HepG2 (cell line): ENCODE data around the gene LIN28B. TPM values are rescaled to one million over a fixed set of nuclear protein-coding genes. Genes with fewer than 3 reads are reported as not detected.
A peak's percentile ranks its signal among the peaks of the same experiment; 100 is the strongest.

Experiments
- ATF6 ChIP-seq: sonication (generic); formaldehyde crosslinking; conservative IDR thresholded peaks from 2 replicates; pipeline ENCODE4 v1.4.0; 2020; ENCODE audit warnings: missing genetic modification reagents
- FLYWCH1 ChIP-seq: sonication (generic); formaldehyde crosslinking; IDR thresholded peaks from 2 replicates; pipeline ENCODE4 v1.8.1; 2023; ENCODE audit warnings: mild to moderate bottlenecking, missing genetic modification reagents
- HES4 ChIP-seq: sonication (generic); formaldehyde crosslinking; IDR thresholded peaks from 2 replicates; pipeline ENCODE4 v1.9.0; 2021; ENCODE audit warnings: mild to moderate bottlenecking, missing genetic modification reagents, borderline replicate concordance
- MED8 ChIP-seq: sonication (generic); formaldehyde crosslinking; IDR thresholded peaks from 2 replicates; pipeline ENCODE4 v1.8.1; 2023; ENCODE audit warnings: mild to moderate bottlenecking, missing genetic modification reagents; ENCODE audit not compliant: insufficient replicate concordance
- NAIF1 ChIP-seq: sonication (generic); formaldehyde crosslinking; IDR thresholded peaks from 2 replicates; pipeline ENCODE4 v1.5.0; 2020; ENCODE audit warnings: mild to moderate bottlenecking, missing genetic modification reagents, borderline replicate concordance
- NFATC3 ChIP-seq: sonication (generic); formaldehyde crosslinking; IDR thresholded peaks from 2 replicates; pipeline ENCODE4 v1.5.1; 2020; ENCODE audit warnings: mild to moderate bottlenecking, missing genetic modification reagents
- NR0B2 ChIP-seq: sonication (generic); formaldehyde crosslinking; IDR thresholded peaks from 2 replicates; pipeline ENCODE4 v1.4.0; 2020; ENCODE audit warnings: mild to moderate bottlenecking, missing genetic modification reagents
- RARG ChIP-seq: sonication (generic); formaldehyde crosslinking; IDR thresholded peaks from 2 replicates; pipeline ENCODE4 v1.4.0; 2020; ENCODE audit warnings: low read depth, mild to moderate bottlenecking, missing genetic modification reagents
- RNF219 ChIP-seq: sonication (generic); formaldehyde crosslinking; IDR thresholded peaks from 2 replicates; pipeline ENCODE4 v1.5.0; 2020; ENCODE audit warnings: mild to moderate bottlenecking, missing genetic modification reagents
- RXRB ChIP-seq: IDR thresholded peaks from 2 replicates; pipeline ENCODE4 v1.6.1; 2016; ENCODE audit warnings: borderline replicate concordance, missing genetic modification reagents, missing compliant biosample characterization
- SYNCRIP ChIP-seq: fragments of 200-400 bp; formaldehyde crosslinking; IDR thresholded peaks from 2 replicates; pipeline ENCODE4 v1.6.1; 2018; ENCODE audit warnings: mild to moderate bottlenecking, low read depth, low read length; ENCODE audit not compliant: insufficient read depth
- TFDP1 ChIP-seq: IDR thresholded peaks from 2 replicates; pipeline ENCODE4 v1.6.1; 2016; ENCODE audit warnings: missing compliant biosample characterization, missing genetic modification reagents, borderline replicate concordance
- ZNF281 ChIP-seq: sonication (generic); formaldehyde crosslinking; IDR thresholded peaks from 2 replicates; pipeline ENCODE4 v1.4.0; 2020; ENCODE audit warnings: missing genetic modification reagents, borderline replicate concordance
- ZNF430 ChIP-seq: sonication (generic); formaldehyde crosslinking; IDR thresholded peaks from 2 replicates; pipeline ENCODE4 v1.9.0; 2021; ENCODE audit warnings: mild to moderate bottlenecking, missing genetic modification reagents
- ZNF432 ChIP-seq: sonication (generic); formaldehyde crosslinking; IDR thresholded peaks from 2 replicates; pipeline ENCODE4 v1.5.0; 2020; ENCODE audit warnings: missing genetic modification reagents, mild to moderate bottlenecking, borderline replicate concordance
- ZSCAN21 ChIP-seq: sonication (generic); formaldehyde crosslinking; IDR thresholded peaks from 2 replicates; pipeline ENCODE4 v1.8.0; 2022; ENCODE audit warnings: mild to moderate bottlenecking, missing genetic modification reagents, moderate library complexity, borderline replicate concordance
- ZUFSP ChIP-seq: sonication (generic); formaldehyde crosslinking; IDR thresholded peaks from 2 replicates; pipeline ENCODE4 v1.9.0; 2021; ENCODE audit warnings: missing genetic modification reagents, mild to moderate bottlenecking, borderline replicate concordance
- polyA plus RNA-seq, 8 experiments: library from polyadenylated mRNA; depleted of rRNA in 3 of 8; stranded (reverse) in 7 of 8; unstranded in 1 of 8; fragments of >200 nt; fragmentation: Illumina TruSeq in 4 of 8; extraction: Trizol in 4 of 8; gene quantifications; 2 replicates each; pipeline versions ENCODE4 v1.2.1 to v1.2.3, GENCODE V29; 2011 to 2016; ENCODE audit warnings: low read depth in 4 of 8, missing spikeins in 1 of 8, mixed read lengths in 1 of 8; ENCODE audit not compliant: insufficient read depth in 1 of 8
- total RNA-seq, 5 experiments: library from RNA; depleted of rRNA; stranded (reverse); fragments of >200 nt; fragmentation: Illumina TruSeq; extraction: Trizol; gene quantifications; 2 replicates each; pipeline ENCODE4 v1.2.3, GENCODE V29; 2016; ENCODE audit warnings: low read depth in 1 of 5

The LIN28B gene
- total and polyA plus RNA-seq, 2 of the 13 experiments (the other 11 are each of a cell fraction or from before 2014, with no cell fraction given), result 14.5 to 56.8 TPM

DNA sequence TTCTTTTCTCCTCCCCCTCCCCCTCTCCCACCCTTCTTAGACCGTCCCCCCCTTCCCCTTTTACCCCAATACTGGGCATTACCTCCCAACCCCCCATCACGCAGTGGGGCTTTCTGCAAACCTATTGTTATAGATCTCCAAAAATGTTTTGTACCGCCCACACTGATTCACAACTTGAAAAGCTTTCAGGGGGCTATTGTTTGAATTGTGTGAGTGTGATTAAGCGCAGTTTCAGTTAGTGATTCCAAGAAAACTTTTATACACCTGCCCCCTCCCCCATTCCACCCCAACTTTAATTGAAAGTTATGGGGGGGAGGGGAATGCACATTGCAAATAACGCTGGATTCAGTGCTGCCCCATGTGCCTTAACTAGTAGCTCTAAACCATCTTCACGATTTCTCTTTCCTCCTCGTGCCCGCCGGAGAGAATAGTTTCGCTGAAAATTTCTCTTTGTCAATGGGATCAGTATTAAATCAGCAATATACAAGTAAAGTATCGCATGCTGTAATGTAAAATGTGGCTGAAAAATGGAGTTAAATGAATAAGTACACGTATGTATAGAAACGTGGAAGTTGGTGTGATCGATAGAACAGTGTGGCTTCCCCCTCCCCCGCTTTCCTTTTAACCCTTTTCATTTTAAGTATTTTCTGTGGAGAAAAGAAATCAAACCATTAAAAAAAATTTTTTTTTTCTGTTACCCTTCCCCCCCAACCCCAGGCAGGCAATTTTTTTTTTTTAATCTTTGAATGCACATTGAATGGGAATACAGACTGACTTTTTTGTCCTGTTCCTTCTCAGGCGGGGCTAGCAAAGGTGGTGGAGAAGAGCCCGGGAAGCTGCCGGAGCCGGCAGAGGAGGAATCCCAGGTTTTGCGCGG lies 632 bp downstream of the LIN28B start (continued):
- TF ChIP-seq HES4 (CRISPR knock-in tag), result no peak
- no peak for TF ChIP-seq ATF6 (CRISPR knock-in tag)
- no peak for TF ChIP-seq NFATC3 (CRISPR knock-in tag)
- no peak for TF ChIP-seq RNF219 (CRISPR knock-in tag)
- TF ChIP-seq ZNF430, result 0 out of 2 replicates have a peak, but pooled peaks have one; percentile 19
- no peak for TF ChIP-seq RXRB (CRISPR knock-in tag)
- TF ChIP-seq ZUFSP (CRISPR knock-in tag), result no peak
- TF ChIP-seq ZSCAN21 (CRISPR knock-in tag), result no peak
- TF ChIP-seq MED8 (CRISPR knock-in tag), result no peak
- peak; percentile 85 for TF ChIP-seq ZNF281 (CRISPR knock-in tag)
- no peak for TF ChIP-seq TFDP1
- TF ChIP-seq NR0B2 (CRISPR knock-in tag), result no peak
- no peak for TF ChIP-seq SYNCRIP
- TF ChIP-seq ZNF432 (CRISPR knock-in tag), result no peak
- no peak for TF ChIP-seq RARG
- TF ChIP-seq NAIF1, result no peak
- no peak for TF ChIP-seq FLYWCH1
